Activated naive CD8-positive, alpha-beta T cell treated with anti-CD3 and anti-CD28 coated beads, Interleukin-2, amount 10 ng/mL, durations not matched to agents 7 days and 5 days (primary cell): ENCODE measurements around the gene CDK11B. TPM values are rescaled to one million over a fixed set of nuclear protein-coding genes. Genes with fewer than 3 reads are reported as not detected.

Source experiments
- ATAC-seq: fragments of 150-1000 bp; cut with Tn5 transposase; one replicate; pipeline ENCODE4 v1.10.0; 2021; ENCODE audit warnings: low read depth, moderate library complexity
- POLR2A ChIA-PET: fragments of 350-600 bp; sonication (Branson Sonifier 250); formaldehyde crosslinking; loops from one replicate; lab custom pipeline; 2021; ENCODE audit warnings: antibody characterized with exemption; lab: Charles Lee
- DNase-seq: peaks from one replicate; pipeline ENCODE4 v3.0.0; 2021
- H3K27ac Mint-ChIP-seq: one replicate; pipeline ENCODE4 v1.8.0; 2022; ENCODE audit warnings: mild to moderate bottlenecking, mixed read lengths
- H3K27me3 Mint-ChIP-seq: one replicate; pipeline ENCODE4 v1.8.0; 2022; ENCODE audit warnings: mild to moderate bottlenecking, moderate library complexity, mixed read lengths
- H3K36me3 Mint-ChIP-seq: one replicate; pipeline ENCODE4 v1.8.0; 2021; ENCODE audit warnings: mild to moderate bottlenecking, mixed read lengths
- H3K4me1 Mint-ChIP-seq: one replicate; pipeline ENCODE4 v1.8.0; 2021; ENCODE audit warnings: mixed read lengths
- H3K4me3 Mint-ChIP-seq: one replicate; pipeline ENCODE4 v1.8.0; 2022; ENCODE audit warnings: mild to moderate bottlenecking, moderate library complexity, mixed read lengths
- H3K9me3 Mint-ChIP-seq: one replicate; pipeline ENCODE4 v1.8.0; 2021; ENCODE audit warnings: mixed read lengths
- total RNA-seq, 2 experiments: library from RNA; stranded (reverse); gene quantifications; one replicate each; pipeline ENCODE4 v1.2.3, GENCODE V29; 2021

CDK11B gene
- total RNA-seq, 2 experiments from 2014 or later = 40.8 to 42.3 TPM

GRCh38 chr1:1616838-1617237 lies 42.0 kb downstream of the CDK11B start:
- DNase-seq = no peak
- no peak for ATAC-seq
- no peaks in the 10 kb centered on the region for H3K27me3 Mint-ChIP-seq
- peaks cover 5% of the 10 kb centered on the region for H3K36me3 Mint-ChIP-seq
- no peaks in the 10 kb centered on the region for H3K9me3 Mint-ChIP-seq
- POLR2A ChIA-PET = interaction anchor here (5.0 kb wide), 1 partner anchor 13 kb away, joined by 76 read pairs; the partner anchor contains the start of gene MMP23B
- peaks cover 17% of the 10 kb centered on the region for H3K4me1 Mint-ChIP-seq
- H3K27ac Mint-ChIP-seq = no peak overlapping the region
- H3K4me3 Mint-ChIP-seq = peak overlapping the region; percentile 84

- Mint-ChIP-seq H3K36me3 (peaks cover 5% of the 10 kb centered on the region), H3K4me1 (peaks cover 18% of the 10 kb centered on the region), H3K27ac (peak overlapping the region; percentile 72), H3K27me3 (no peaks in the 10 kb centered on the region), H3K9me3 (no peaks in the 10 kb centered on the region), H3K4me3 (peak overlapping the region; percentile 84)
- ATAC-seq (peak; percentile 11), DNase-seq (no peak)
- POLR2A ChIA-PET = interaction anchor here (0.6 to 5.0 kb wide), 10 partner anchors 8 to 241 kb away, joined by 3 to 76 read pairs (median 9); partner anchors contain the start of genes AURKAIP1, MMP23B, MRPL20 and SSU72
Observed at GRCh38 chr1:1616045-1616790, 42.6 kb downstream of the CDK11B start.

- H3K9me3 Mint-ChIP-seq = no peaks in the 10 kb centered on the region
- POLR2A ChIA-PET = interaction anchor here (0.6 to 5.0 kb wide), 11 partner anchors 9 to 240 kb away, joined by 3 to 76 read pairs (median 8); partner anchors contain the start of genes AURKAIP1, CCNL2, MMP23B and MRPL20
- peak within 1 kb of the TSS; percentile 90 for H3K27ac Mint-ChIP-seq
- ATAC-seq (peak; percentile 86), DNase-seq (peak; percentile 100)
- H3K36me3 Mint-ChIP-seq = peaks cover 5% of the 10 kb centered on the region
- peaks cover 19% of the 10 kb centered on the region for H3K4me1 Mint-ChIP-seq
- peak within 1 kb of the TSS; percentile 89 for H3K4me3 Mint-ChIP-seq
- H3K27me3 Mint-ChIP-seq = no peaks in the 10 kb centered on the region
Observed at GRCh38 chr1:1615256-1616044, 43.4 kb downstream of the CDK11B start, which contains the start of gene MIB2. Gene MIB2, plus strand, starts transcription at chr1:1615500. Its CDS starts 7,953 bp downstream, at chr1:1623453.

- H3K27me3 Mint-ChIP-seq = no peaks in the 10 kb centered on the region
Observed at GRCh38 chr1:1614954-1615255, 43.9 kb downstream of the CDK11B start.

GRCh38 chr1:1614204-1614953 lies 44.4 kb downstream of the CDK11B start:
- POLR2A ChIA-PET = interaction anchor here (1.3 to 5.0 kb wide), 11 partner anchors 8 to 239 kb away, joined by 3 to 76 read pairs (median 8); partner anchors contain the start of genes AURKAIP1, CCNL2, MMP23B and SSU72
- no peak for ATAC-seq

More at GRCh38 chr1:1614954-1615255, 43.9 kb downstream of the CDK11B start:
- Mint-ChIP-seq H3K4me1 (peaks cover 19% of the 10 kb centered on the region), H3K4me3 (peak overlapping the region; percentile 89), H3K9me3 (no peaks in the 10 kb centered on the region), H3K36me3 (peaks cover 5% of the 10 kb centered on the region), H3K27ac (peak overlapping the region; percentile 90)
- no peak for DNase-seq
- POLR2A ChIA-PET = interaction anchor here (1.3 to 5.0 kb wide), 10 partner anchors 8 to 240 kb away, joined by 3 to 76 read pairs (median 9); partner anchors contain the start of genes AURKAIP1, CCNL2, MMP23B and SSU72
- no peak for ATAC-seq

GRCh38 chr1:1613509-1614082 lies 45.2 kb downstream of the CDK11B start:
- POLR2A ChIA-PET = interaction anchor here (1.3 to 5.0 kb wide), 9 partner anchors 9 to 238 kb away, joined by 3 to 76 read pairs (median 8); partner anchors contain the start of genes AURKAIP1, CCNL2, MMP23B and SSU72
- DNase-seq = no peak
- Mint-ChIP-seq H3K4me1 (peaks cover 19% of the 10 kb centered on the region), H3K9me3 (no peaks in the 10 kb centered on the region), H3K27me3 (no peaks in the 10 kb centered on the region), H3K4me3 (peak overlapping the region; percentile 89), H3K27ac (peak overlapping the region; percentile 90), H3K36me3 (peaks cover 5% of the 10 kb centered on the region)
- no peak for ATAC-seq

More at GRCh38 chr1:1614204-1614953, 44.4 kb downstream of the CDK11B start:
- H3K4me3 Mint-ChIP-seq = peak overlapping the region; percentile 89
- no peaks in the 10 kb centered on the region for H3K27me3 Mint-ChIP-seq
- peak; percentile 57 for DNase-seq
- H3K27ac Mint-ChIP-seq = peak overlapping the region; percentile 90
- H3K36me3 Mint-ChIP-seq = peaks cover 5% of the 10 kb centered on the region
- H3K4me1 Mint-ChIP-seq = peaks cover 19% of the 10 kb centered on the region
- no peaks in the 10 kb centered on the region for H3K9me3 Mint-ChIP-seq

GRCh38 chr1:1612104-1612400 lies 46.8 kb downstream of the CDK11B start:
- POLR2A ChIA-PET = no interaction called here
- Mint-ChIP-seq H3K9me3 (no peaks in the 10 kb centered on the region), H3K4me3 (no peak overlapping the region), H3K36me3 (peaks cover 5% of the 10 kb centered on the region), H3K4me1 (peaks cover 21% of the 10 kb centered on the region), H3K27me3 (no peaks in the 10 kb centered on the region), H3K27ac (no peak overlapping the region)
- DNase-seq (no peak), ATAC-seq (no peak)

- no peak overlapping the region for H3K27ac Mint-ChIP-seq
- H3K4me3 Mint-ChIP-seq = no peak overlapping the region
- POLR2A ChIA-PET = no interaction called here
Observed at GRCh38 chr1:1610796-1611195, 48.0 kb downstream of the CDK11B start.

GRCh38 chr1:1609822-1610485 lies 48.9 kb downstream of the CDK11B start:
- peaks cover 5% of the 10 kb centered on the region for H3K36me3 Mint-ChIP-seq
- H3K9me3 Mint-ChIP-seq = no peaks in the 10 kb centered on the region
- H3K27ac Mint-ChIP-seq = no peak overlapping the region
- ATAC-seq = no peak
- H3K4me3 Mint-ChIP-seq = no peak overlapping the region
- peaks cover 20% of the 10 kb centered on the region for H3K4me1 Mint-ChIP-seq
- DNase-seq = no peak
- H3K27me3 Mint-ChIP-seq = no peaks in the 10 kb centered on the region
- POLR2A ChIA-PET = no interaction called here

More at GRCh38 chr1:1610796-1611195, 48.0 kb downstream of the CDK11B start:
- H3K9me3 Mint-ChIP-seq = no peaks in the 10 kb centered on the region
- H3K36me3 Mint-ChIP-seq = peaks cover 5% of the 10 kb centered on the region
- peaks cover 21% of the 10 kb centered on the region for H3K4me1 Mint-ChIP-seq
- ATAC-seq (no peak), DNase-seq (no peak)
- H3K27me3 Mint-ChIP-seq = no peaks in the 10 kb centered on the region

- ATAC-seq = no peak
- DNase-seq = no peak
- Mint-ChIP-seq H3K27me3 (no peaks in the 10 kb centered on the region), H3K4me1 (peaks cover 10% of the 10 kb centered on the region), H3K9me3 (no peaks in the 10 kb centered on the region), H3K36me3 (no peaks in the 10 kb centered on the region), H3K4me3 (no peak overlapping the region), H3K27ac (no peak overlapping the region)
- POLR2A ChIA-PET = interaction anchor here (1.1 to 1.3 kb wide), 3 partner anchors 9 to 45 kb away, joined by 3 to 7 read pairs (median 3); partner anchors contain the start of gene MIB2
Observed at GRCh38 chr1:1606232-1606631, 52.6 kb downstream of the CDK11B start.

- no peak for DNase-seq
- POLR2A ChIA-PET = interaction anchor here (1.1 kb wide), 1 partner anchor 9 kb away, joined by 10 read pairs; the partner anchor contains the start of gene MIB2
- Mint-ChIP-seq H3K27ac (no peak overlapping the region), H3K36me3 (no peaks in the 10 kb centered on the region), H3K4me3 (no peak overlapping the region), H3K9me3 (no peaks in the 10 kb centered on the region), H3K4me1 (peaks cover 8% of the 10 kb centered on the region), H3K27me3 (peaks cover 2% of the 10 kb centered on the region)
- no peak for ATAC-seq
Observed at GRCh38 chr1:1605724-1606123, 53.1 kb downstream of the CDK11B start.
